ENCODE data around the gene UQCR11.

UQCR11 gene

GRCh38 chr19:1618157-1619093 is 13.2 kb upstream of the UQCR11 start:
- no peak for DNase-seq (ENCODE audit: low read depth)
- peak; percentile 45 for TF ChIP-seq CTCF (IDR thresholded peaks at IDR 0.05; ENCODE audit: low read depth, low read length, missing control alignments)
- no peak overlapping the region for H3K4me3 ChIP-seq (ENCODE audit: low read depth, low read length)
- in situ Hi-C loops (cut with HindIII; ENCODE audit: low sequenced_read_pairs): no loop called here

- no peak for DNase-seq (ENCODE audit: low read depth)
- no peak for TF ChIP-seq CTCF (IDR thresholded peaks at IDR 0.05; ENCODE audit: low read depth, low read length, missing control alignments)
- H3K4me3 ChIP-seq (ENCODE audit: low read depth, low read length): no peak overlapping the region
- in situ Hi-C loops (cut with HindIII; ENCODE audit: low sequenced_read_pairs): no loop called here
These were observed 11.6 kb upstream of the UQCR11 start for GRCh38 chr19:1616875-1617274.

DNA sequence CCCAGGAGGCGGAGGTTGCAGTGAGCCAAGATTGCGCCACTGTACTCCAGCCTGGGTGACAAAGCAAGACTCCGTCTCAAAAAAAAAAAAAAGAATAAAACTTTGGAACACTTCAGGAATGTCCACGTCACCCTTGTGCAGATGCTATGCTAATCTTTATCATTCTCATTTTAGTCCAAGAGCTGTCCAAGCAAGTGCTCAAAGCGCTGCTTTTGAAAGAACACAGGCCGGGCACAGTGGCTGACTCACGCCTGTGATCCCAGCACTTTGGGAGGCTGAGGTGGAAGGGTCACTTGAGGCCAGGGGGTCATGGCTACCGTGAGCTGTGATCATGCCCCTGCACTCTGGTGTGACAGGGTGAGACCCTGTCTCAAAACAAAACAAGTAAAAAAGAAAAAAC is 11.1 kb upstream of the UQCR11 start:
- H3K4me3 ChIP-seq (ENCODE audit: low read depth, low read length): no peak overlapping the region
- in situ Hi-C loops (cut with HindIII; ENCODE audit: low sequenced_read_pairs): no loop called here
- TF ChIP-seq CTCF (IDR thresholded peaks at IDR 0.05; ENCODE audit: low read depth, low read length, missing control alignments): no peak
- no peak for DNase-seq (ENCODE audit: low read depth)

GRCh38 chr19:1615156-1615765 is 10.0 kb upstream of the UQCR11 start:
- no peak overlapping the region for H3K4me3 ChIP-seq (ENCODE audit: low read depth, low read length)
- no peak for DNase-seq (ENCODE audit: low read depth)
- no peak for TF ChIP-seq CTCF (IDR thresholded peaks at IDR 0.05; ENCODE audit: low read depth, low read length, missing control alignments)
- in situ Hi-C loops (cut with HindIII; ENCODE audit: low sequenced_read_pairs): no loop called here

GRCh38 chr19:1613808-1614570 is 8.7 kb upstream of the UQCR11 start:
- DNase-seq (ENCODE audit: low read depth): no peak
- in situ Hi-C loops (cut with HindIII; ENCODE audit: low sequenced_read_pairs): no loop called here
- TF ChIP-seq CTCF (IDR thresholded peaks at IDR 0.05; ENCODE audit: low read depth, low read length, missing control alignments): no peak
- H3K4me3 ChIP-seq (ENCODE audit: low read depth, low read length): no peak overlapping the region

DNA sequence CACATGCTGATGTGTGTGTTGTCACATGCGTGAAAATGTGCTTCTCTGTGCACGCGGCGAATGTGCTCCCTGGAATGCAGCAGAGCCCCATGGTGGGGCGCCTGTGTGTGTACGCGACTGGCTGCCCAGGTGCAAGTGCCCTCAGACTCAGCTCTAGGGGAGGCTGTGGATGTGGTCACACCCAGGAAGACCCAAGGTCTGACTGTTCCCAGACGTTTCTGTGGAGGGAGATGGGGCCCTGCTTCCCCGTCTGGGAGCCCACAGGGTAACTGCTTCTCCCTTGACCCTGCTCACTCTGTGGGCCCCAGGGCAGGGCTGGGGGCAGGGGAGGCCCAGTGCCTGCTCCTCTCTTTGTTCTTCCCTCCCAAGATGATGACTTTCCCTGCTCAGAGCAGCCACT is 7.9 kb upstream of the UQCR11 start:
- no peak overlapping the region for H3K4me3 ChIP-seq (ENCODE audit: low read depth, low read length)
- in situ Hi-C loops (cut with HindIII; ENCODE audit: low sequenced_read_pairs): no loop called here
- no peak for TF ChIP-seq CTCF (IDR thresholded peaks at IDR 0.05; ENCODE audit: low read depth, low read length, missing control alignments)
- DNase-seq (ENCODE audit: low read depth): no peak
